DMS79 treated with DMSO at 0.1 percent for 48 hours (cell line): ENCODE data around the gene CLEC4M.

Experiments used
- DNase-seq: peaks from one replicate; lab custom pipeline; 2025; lab: John Stamatoyannopoulos, UW

Gene CLEC4M, protein sequence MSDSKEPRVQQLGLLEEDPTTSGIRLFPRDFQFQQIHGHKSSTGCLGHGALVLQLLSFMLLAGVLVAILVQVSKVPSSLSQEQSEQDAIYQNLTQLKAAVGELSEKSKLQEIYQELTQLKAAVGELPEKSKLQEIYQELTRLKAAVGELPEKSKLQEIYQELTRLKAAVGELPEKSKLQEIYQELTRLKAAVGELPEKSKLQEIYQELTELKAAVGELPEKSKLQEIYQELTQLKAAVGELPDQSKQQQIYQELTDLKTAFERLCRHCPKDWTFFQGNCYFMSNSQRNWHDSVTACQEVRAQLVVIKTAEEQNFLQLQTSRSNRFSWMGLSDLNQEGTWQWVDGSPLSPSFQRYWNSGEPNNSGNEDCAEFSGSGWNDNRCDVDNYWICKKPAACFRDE

DNA sequence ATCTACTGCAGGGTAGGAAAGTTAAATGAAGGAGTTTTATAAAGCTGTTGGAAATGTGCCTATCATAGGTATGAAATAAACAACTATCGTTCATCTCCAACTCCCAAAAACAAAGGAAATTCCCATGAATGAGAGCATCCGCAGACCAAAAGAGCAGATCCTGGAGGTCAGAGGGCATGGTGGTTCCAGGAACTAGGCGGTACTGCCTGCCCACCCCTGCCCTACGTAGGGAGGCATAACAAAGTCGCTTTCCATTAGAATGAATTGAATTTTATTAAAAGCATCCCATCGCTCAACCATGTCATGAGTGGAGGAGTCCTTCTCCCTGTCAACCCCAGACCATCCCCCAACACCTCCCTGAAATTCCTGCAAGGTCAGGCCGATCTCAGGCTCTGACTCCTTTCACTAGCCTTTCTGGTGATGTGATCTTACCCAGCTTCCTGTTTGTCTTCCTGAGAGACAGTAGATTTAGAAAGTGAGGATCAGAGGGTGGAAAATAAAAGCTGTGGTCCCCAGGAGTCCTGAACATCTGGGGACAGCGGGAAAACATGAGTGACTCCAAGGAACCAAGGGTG, at the start of gene CLEC4M:
CLEC4M (plus strand) TSS at position 525 of the 575 bp plus-strand sequence; CDS start at position 549, 24 bp downstream.
- DNase-seq, result no peak

DNA sequence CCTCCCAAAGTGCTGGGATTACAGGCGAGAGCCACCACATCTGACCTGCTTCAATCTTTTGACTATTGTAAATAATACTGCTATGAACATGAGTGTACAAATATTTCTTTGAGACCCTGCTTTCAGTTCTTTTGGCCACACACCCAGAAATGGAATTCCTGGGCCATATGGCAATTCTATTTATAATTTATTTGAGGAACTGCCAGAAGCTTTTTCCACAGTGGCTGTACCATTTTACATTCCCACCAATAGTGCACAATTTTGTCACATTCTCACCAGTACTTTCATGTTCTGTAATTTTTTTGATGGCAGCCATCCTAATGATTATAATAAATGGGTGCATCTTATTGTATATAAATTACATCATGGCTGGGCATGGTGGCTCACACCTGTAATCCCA, 47.4 kb upstream of the CLEC4M start:
- DNase-seq, result no peak

- no peak for DNase-seq
These were observed 46.3 kb upstream of the CLEC4M start for GRCh38 chr19:7716762-7717161.

DNA sequence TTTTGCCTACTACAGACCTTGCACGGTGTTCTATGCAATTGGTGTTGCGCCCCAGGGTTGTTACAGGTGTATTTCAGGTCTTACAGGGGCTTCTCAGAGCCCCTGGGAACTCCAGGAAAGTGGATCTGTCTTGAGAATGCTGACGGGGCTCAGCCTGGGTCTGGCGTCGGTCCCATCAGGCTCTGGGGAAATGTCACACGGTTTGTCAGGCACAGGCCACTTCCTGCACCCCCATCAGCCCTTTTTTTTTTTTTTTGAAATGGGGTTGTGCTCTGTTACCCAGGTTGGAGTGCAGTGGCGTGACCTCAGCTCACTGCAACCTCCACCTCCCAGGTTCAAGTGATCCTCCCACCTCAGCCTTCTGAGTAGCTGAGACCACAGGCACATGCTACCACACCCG, 44.4 kb upstream of the CLEC4M start:
- DNase-seq, result no peak

DNA sequence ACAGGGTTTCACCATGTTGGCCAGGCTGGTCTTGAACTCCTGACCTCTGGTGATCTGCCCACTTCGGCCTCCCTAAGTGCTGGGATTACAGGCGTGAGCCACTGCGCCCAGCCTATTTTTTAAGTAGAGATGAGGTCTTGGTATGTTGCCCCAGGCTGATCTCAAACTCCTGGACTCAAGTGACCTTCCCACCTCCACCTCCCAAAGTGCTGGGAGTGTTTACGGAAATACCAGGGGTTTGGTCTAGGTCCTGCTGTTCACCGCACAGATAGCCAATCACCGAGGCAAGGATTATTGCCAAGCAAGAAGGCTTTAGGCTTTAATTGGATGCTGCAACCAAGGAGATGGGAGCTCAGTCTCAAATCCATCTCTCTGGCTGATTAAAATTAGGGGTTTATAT, 42.7 kb upstream of the CLEC4M start:
- no peak for DNase-seq

DNA sequence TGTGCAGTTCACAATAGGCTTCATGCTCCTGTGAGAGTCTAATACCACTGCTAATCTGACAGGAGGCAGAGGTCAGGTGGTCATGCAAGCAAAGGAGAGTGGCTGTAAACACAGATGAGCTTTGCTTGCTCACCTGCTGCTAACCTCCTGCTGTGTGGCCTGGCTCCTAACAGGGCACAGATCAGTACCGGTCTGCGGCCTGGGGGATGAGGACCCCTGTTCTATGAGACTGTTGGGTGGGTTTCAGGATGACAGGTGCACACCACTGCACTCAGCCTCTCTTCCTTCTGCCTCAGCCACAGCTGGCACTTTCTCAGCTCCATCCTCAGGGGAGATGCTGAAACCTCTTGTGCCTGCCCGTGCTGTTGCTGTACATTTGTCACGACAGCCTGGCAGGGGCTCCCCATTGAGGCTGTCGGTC, 40.8 kb upstream of the CLEC4M start:
- no peak for DNase-seq

- no peak for DNase-seq
These were observed 37.3 kb upstream of the CLEC4M start for GRCh38 chr19:7725791-7726190.

DNA sequence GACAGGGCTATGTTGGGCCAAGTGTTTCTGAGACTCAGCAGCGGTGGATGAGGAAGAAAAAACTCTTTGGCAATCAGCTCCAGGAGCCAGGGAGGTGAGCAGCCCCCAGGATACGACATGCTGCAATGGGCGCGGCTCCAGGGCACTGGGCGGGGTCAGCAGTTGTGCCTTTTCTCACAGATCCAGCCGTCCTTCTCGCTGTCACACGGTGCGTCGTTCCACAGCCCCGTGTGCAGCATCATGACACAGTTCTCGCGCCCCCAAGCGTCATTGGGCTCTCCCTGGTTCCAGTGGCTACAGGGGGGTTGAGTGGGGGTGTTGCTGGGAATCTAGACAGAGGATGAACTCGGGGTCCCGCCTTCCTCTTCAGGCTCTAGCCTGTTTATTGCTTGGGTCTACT, 33.8 kb upstream of the CLEC4M start:
- DNase-seq, result no peak

- peak; percentile 26 for DNase-seq
These were observed 33.2 kb upstream of the CLEC4M start for GRCh38 chr19:7729831-7730285.

DNA sequence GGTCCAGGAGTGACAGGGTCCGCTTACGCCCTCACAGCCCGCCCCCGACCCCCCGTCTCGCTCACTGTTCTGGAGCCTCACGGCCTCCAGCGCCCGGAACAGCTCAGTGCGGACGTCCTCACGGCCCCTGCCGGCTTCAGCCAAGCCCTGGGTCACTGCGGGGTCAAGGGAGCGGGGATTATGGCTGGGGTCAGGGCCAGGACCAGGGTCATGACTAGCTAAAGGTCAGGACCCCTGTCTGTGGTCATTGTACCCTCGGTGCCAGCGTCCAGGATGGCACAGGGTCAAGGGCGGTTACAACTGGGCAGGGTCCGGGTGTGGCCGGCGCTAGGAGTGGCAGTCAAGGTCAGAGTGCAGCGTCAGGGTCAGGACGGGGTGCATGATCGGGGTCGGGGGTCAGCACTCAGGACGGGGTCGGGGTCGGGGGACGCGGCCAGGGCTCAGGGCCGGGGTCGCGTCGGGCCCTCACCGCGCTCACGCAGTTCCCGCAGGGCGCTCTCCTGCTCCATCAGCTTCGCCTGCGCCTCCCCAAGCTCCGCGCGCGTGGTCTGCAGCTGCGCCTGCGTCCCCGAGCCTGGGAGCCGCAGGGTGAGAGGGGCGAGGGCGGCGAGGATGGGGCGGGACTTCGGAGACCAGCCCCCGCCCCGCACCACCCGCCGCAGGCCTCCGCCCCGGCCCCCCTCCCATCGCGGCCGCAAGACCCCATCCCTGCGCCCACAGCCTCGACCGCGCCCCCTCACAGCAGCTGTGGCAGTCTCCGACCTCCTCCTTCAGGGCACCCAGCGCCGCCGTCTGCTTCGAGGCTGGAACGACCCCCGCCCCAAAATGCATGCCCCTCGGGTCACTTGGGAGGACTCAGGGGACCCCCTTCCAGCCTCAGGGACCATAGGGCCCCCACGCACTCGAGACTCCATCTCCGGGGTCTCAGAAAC, 32.5 kb upstream of the CLEC4M start:
- no peak for DNase-seq

- no peak for DNase-seq
These were observed 31.8 kb upstream of the CLEC4M start for GRCh38 chr19:7731218-7731595.

DNA sequence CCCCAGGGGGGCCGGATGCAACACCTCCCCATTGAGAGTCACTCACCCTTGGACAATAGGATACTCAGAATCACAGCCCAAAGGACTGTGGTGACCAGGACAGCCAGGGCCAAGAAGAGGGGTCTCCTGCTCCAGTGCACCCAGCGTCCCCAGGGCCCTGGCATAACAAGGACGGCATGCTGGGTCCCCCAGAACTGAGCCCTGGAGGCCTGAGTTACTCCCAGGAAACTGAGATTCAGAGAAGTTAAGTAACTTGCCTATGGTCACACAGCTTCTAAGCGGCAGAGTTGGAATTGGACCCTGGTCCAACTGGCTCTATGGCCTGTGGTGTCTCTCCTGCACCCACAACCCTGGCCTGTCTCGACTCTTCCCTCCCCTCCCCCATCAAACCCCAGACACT, 31.4 kb upstream of the CLEC4M start:
- no peak for DNase-seq

GRCh38 chr19:7732045-7732444, 31.0 kb upstream of the CLEC4M start, which contains the start of gene CLEC4G:
Gene CLEC4G (minus strand): TSS chr19:7732110. CDS start chr19:7732102, 8 bp downstream.
- DNase-seq, result no peak

DNA sequence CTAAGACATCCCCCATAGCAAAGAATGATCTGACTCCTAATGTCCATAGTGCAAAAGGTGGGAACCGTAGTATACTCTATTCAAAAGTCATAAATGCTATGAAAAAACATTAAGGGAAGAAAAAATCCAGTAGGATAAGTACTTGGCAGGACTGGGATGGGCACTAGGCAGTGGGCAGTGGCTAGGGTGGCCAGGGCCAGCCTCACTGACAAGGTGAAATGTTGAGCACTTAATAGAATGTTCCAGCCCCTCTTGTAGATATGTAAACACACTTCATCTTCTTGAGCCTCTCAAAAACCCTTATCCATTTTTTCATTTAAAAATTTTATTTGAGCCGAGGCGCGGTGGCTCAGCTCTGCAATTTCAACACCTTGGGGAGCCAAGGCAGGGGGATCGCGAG, 29.7 kb upstream of the CLEC4M start:
- DNase-seq, result no peak

GRCh38 chr19:7734220-7735203, 28.5 kb upstream of the CLEC4M start:
- no peak for DNase-seq

DNA sequence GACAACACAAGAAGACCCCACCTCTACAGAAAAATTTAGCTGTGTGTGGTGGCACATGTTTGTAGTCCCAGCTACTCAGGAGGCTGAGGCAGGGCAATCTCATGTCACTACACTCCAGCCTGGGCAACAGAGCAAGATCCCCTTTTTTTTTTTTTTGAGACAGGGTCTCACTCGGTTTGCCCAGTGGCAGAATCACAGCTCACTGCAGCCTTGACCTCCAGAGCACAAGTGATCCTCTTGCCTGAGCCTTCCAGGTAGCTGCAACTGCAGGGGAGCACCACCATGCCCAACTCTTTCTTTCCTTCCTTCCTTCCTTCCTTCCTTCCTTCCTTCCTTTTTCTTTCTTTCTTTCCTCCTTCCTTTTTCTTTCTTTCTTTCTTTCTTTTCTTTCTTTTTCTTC, 26.9 kb upstream of the CLEC4M start:
- DNase-seq, result no peak

GRCh38 chr19:7737215-7737614, 25.8 kb upstream of the CLEC4M start:
- no peak for DNase-seq

GRCh38 chr19:7738023-7738422, 25.0 kb upstream of the CLEC4M start:
- DNase-seq, result no peak

DNA sequence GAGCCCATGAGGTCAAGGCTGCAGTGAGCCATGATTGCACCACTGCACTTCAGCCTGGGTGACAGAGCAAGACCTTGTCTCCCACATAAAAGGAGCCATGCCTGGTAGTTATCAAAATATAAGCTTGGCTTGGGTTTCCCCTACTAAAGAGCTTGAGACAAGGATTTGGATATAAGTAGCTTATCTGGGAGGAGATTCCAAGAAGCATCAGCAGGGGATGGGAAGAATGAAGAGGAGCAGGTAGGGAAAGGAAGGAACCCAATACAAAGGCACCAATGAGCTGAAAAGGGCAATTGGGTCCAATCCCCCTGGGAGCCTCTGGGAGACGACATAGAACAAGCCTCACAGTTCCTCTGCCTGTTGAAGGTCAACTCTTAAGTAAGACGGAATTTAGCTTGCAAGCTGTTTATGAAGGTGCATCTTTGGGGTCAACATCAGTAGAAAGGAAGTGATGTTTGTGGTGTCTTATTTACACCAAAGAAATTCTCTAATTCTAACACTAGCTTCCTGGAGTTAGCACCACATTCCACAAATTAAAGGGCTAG, 23.8 kb upstream of the CLEC4M start:
- no peak for DNase-seq

GRCh38 chr19:7739801-7740681, 23.0 kb upstream of the CLEC4M start:
- DNase-seq, result no peak
